ENCODE data around the gene ETFB.
"Not testable (repeated sequence)": the region's sequence is repeated elsewhere in the genome, so short reads cannot be mapped to it uniquely, and the experiment has no call there.

ETFB gene

DNA sequence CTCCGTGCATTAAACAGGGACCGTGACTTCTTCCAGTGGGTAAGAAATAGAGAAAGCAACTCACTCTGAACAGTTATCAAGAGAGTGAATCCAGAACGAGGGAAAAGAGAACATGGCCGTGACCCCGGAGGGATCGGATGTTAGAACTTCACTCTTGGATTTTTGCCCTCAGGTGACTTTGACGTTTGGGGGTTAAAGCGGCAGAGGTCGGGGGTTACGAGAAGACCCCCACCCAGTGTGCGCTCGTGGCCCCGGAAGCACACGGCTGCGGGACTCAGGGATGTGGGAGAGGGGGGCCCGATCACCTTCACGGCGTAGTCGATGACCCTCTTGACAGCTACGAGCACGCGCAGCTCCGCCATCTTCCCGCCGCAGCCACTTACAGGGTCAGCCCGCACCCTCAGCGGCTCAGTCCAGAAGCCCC, at the start of gene ETFB:
TSS of gene ETFB (minus strand) at position 424 of the 424 bp plus-strand sequence. CDS start at position 362, 62 bp downstream.
- no peak for DNase-seq

DNA sequence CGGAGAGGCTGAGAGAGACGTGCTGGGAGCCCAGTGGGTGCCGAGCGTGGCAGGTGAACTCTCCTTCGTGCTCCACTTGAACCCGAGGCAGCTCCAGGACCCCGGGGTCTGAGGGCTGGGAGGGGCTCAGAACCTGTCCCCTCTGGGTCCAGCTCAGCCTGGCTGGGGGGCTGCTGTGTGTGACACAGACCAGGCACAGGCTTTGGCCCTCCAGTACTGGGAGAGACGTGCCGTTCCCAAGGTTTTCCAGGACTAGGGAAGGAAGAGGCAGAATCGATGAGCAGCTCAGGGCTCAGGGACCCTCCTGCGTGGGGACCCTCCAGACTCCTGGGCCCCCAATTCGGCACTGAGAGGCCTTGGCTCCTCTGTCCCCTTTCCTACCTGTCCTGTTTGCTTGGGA, 49.0 kb upstream of the ETFB start:
- no peak for DNase-seq

DNA sequence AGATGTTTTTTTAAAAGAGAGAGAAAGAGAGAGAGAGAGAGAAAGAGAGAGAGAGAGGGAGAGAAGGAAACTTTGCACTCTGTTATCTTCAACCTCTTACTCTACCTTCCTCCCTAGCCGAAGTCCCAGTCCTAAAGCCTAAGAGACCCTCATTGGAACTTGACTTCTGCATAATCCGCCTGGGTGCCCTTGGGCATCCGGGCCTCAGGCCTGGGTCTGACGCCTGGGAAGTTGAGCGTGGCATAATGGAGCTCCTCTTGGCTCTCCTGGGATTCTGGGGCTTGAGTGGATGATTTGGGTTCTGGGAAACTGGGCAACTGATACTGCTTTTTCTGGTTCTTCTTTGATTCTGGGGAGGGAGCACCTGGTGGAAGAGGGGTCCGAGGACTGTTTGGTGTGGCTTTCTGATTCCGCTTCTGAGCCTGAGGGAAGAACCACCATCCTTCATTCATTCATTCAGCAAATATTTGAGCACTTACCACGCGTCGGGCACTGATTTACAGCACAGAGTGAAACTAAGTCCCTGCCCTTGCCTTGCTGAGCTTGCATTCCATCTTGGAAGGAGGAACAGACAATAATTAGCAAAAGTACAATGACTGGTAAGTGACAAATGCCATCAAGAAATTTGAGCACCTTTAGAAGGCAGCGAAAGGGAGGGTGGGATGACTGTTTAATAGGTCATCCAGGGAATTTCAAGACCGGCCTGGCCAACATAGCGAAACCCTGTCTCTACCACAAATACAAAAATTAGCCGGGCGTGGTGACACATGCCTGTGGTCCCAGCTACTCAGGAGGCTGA, 45.0 kb upstream of the ETFB start:
- no peak for DNase-seq

DNA sequence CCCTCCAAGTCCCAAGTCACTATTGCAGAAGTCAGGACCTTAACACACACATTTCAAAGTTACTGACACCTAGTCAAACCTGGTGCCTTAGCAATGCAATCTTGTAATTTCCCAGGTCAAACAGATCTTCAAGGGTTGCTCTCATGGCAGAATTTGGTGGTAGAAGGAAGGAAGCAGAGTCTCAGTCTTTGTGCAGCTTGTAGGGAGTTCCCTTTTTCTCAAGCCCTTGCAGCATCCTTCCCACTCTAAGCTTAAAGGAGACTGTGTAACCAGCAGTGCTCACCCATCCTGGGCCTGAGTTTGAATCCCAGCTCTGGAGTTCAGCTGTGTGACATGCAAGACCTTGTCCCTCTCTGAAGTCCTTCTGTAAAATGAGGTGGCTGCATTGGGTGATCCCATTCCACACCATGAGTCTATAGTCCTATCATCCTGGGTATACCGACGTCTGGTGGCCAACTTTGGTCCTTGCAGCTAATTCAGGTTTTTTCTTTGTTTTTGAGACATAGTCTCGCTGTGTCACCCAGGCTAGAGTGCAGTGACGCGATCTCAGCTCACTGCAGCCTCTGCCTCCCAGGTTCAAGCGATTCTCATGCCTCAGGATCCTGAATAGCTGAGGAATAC, 41.4 kb upstream of the ETFB start:
- peak in 1 of 56 donors; percentile 25 for DNase-seq

DNA sequence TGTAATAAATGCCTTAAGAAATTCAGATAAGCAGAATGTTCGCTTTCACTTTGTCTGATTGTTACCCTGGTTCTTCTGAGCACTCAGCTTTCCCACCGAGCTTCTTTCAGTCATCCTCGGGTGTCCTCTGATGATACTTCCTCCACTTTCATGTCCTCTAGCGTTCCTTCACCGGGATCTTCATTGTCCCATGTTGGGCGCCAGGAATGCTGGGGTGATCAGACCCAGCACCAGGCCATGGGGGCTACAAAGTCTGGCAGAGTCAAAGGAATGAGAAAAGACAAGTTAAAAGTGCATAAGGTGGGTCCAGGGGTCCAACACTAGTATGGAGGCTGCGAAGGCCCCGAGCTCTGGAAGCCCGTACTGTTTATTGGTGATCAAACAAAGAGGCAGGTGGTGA, 35.9 kb upstream of the ETFB start:
- no peak for DNase-seq

DNA sequence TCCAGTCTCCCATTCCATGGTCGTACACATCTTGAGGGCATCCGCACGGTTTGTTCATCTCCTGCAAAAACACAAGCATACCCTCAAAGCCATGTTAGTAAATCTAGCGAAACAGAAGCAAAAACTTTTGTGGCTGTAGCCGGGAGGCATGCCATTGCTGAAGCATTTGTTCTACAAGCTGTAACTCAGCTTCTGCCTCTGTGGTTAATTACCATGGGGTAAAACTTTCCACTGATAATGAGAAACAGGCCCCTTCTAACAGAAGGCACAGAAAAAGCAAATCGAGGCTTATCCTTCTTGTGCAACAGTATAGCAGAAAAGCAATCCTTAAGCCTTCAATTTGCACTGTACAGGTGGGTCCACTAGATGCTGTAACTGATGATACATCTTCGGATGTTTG, 33.7 kb upstream of the ETFB start:
- DNase-seq, result not testable (repeated sequence)

DNA sequence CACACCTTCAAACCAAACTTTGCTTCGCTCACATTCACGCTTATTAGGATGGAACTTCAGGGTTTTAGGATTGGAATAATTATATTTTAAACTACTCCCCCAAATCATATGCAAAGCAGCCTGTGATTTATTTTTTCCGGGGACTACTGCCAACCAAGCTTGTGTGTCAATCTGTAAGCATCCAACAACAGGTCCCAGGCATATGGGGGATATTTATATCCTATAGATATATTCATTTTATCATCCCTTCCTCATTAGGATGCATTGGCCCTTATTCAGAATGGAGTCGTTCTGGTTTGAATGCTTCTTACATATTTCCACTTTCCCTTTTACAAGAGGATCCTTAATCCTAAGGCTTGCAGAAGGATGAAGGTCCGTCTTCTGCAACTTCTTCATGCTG, 33.0 kb upstream of the ETFB start:
- no peak for DNase-seq

DNA sequence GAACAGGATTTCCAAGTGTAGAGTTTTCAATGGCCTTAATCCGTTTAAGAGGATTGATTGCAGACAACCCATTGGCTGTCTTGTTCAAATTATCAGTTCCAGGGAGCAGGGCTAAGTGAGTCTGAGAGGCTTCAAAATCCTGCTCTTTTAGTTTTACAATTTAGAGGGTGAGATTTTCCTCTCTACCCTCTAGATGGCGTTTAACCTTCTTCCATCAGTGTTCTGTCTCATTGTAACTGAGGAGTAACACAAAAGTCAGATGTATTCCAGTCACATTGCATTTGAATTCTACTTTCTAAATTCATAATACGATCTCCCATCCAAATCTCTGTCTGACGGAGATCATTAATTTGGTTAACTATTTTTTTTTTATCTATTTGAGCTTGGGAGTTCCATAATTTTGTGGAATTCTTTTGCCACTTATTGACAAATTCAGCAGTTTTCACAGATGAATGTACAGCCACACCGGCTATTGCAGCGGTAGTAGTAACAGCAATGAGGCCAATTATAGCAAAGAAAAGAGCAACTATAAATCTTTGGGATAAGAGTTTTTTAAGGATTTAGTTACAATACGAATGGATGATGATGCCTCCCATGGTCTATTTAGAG, 32.0 kb upstream of the ETFB start:
- DNase-seq, result no peak

DNA sequence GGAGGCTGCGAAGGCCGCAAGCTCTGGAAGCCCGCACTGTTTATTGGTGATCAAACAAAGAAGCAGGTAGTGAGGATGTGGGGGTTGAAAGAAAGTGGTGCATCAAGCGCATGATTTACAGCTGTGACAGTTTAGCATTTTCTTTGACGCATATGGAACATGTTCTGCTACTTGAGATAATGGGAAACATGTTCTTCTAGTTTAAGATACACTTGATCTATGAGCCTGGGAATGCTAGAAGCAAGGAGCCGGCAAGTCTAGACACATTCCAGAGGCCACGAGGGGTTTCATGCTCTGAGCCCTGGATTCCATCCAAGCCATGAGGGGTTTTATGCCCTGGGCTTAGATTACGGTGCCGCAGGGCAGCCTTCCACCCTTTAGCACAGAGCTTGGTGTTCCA, 31.3 kb upstream of the ETFB start:
- DNase-seq, result not testable (repeated sequence)

DNA sequence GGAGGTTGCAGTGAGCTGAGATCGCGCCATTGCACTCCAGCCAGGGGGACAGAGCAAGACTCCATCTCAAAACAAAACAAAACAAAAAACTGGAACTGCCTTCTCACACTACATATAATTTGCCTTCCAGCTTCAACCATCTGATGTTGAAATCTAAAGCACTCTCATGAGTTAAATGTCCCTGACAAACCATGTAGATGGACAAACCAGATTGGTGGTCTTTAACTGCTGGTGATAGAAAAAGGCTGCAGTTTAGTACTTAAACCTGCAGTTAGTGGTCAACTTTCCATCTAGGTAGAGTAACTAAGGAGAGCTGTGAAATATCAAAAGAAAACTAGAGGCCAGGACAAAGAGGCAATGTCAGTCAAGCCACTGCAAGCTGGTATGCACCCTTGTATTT, 30.0 kb upstream of the ETFB start:
- DNase-seq, result no peak

DNA sequence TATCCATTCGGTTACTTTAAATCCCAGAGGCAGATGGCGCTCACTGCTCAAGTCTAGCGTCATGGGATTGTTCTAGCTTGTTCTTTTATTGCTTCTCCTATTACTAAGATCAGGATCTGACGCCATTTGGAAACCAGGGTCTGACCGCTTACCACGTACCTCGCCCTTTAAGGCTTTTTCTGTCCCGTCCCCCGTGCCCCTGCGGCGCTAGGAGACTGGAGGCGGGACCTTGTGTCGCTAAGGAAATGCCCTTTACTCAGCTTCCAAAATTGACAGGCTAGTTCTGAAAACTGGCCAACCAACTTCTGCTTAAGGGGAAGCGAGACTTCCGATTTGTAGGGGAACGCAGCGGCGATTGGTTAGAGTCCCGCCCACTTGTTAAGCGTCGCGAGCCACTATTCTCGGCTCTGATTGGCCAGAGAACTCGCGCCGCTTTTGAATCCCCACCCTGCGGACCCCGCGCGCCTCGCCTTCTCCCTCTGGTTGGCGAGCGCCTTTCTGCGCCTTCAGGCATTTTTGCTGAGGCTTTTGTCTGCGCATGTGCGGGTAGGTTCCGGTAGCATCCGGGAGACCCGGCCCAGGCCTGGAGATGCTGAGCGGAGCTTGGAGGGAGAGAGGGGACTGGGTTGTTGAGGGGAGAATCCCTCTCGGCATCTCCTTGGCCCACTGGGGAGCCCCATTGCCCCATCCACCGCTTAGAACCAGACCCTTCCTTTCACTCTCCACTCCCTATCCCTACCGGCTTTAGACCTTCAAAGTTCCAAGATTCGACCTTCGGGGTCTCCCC, 28.1 kb upstream of the ETFB start:
- DNase-seq, result peak in 55 of 56 donors; percentile 29 to 95 (median 86)

DNA sequence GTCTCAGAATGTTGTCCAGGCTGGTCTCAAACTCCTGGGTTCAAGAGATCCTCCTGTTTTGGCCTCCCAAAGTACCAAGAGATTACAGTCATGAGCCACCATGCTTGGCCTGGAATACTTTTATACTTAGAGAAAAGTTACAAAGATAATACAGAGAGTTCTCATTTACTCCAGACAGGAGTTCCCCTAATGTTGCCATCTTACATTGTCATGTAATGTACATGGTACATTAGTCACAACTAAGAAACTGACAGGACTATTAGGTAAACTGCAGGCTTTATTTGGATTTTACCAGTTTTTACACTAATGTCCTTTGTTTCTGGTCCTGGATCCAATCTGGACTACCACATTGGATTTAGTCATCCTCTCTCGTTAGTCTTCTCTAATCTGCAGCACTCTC, 26.5 kb upstream of the ETFB start:
- DNase-seq, result no peak

DNA sequence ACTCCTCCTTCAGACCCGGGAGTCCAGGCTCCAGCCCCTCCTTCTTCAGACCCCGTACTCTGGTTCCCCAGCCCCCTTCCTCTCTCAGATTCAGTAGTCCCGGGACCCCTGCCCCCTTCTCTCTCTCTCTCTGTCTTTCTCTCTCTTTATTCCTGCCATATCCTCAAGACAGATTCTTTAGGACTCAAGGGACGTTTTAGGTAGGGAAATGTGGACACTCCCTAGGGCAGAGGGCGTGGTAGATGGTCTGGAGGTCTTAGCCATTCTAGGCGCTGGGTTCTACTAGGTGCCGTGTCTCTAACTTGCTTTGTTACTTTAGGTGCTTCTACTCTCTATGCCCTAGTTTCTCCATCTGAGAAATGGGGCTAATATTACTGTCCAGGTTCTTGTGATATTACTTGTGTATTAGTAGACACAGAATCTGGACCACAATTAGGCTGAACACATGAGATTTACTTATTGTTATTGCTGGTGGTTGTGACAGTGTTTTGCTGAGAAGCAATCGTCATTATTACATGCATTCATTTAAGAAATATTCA, 25.0 kb upstream of the ETFB start:
- no peak for DNase-seq

DNA sequence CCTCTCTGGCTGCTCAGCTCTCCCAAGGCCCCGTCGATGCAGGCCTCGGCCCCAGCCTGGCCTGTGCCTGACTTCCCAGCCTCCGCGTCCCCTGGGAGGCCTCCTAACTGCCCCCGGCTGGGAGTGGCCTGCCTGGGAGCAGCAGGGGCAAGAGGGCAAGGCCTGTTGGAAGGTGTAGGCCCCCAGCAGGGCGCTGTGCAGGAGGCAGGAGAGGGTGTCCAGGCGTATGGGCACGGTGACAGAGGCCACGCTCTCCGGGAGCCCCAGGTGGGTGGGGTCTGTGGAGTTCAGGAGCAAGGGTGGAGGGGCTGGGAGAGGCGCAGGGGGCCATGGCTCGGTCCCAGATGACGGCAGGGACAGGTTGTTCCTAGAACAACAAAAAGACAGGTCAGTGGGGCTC, 23.0 kb upstream of the ETFB start:
- no peak for DNase-seq

DNA sequence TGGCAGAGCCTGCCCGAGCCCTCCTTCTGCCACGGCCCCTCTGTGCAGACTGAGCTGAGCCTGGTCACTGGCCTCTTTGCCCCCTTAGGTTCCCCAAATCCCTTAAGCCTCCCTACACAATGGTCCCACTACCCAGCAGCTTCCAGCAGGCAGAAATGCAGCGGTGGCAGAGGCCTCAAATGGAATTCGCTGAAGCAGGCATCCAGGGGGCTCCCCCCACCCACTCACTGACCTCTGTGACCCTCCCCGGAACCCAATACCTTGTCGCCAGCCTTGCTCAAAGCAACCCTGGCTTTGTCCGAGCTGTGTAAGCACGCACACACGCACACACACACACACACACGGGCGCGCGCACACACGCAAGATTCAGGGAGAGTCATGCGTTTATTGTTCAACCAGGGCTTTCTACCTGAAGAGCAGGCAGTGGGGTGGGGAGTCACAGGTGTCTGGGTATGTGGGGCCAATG, 21.8 kb upstream of the ETFB start, which contains the start of gene LIM2:
TSS of gene LIM2 (minus strand) at position 51 of the 466 bp plus-strand sequence. CDS start 531 bp downstream, outside the sequence.
- DNase-seq, result no peak

DNA sequence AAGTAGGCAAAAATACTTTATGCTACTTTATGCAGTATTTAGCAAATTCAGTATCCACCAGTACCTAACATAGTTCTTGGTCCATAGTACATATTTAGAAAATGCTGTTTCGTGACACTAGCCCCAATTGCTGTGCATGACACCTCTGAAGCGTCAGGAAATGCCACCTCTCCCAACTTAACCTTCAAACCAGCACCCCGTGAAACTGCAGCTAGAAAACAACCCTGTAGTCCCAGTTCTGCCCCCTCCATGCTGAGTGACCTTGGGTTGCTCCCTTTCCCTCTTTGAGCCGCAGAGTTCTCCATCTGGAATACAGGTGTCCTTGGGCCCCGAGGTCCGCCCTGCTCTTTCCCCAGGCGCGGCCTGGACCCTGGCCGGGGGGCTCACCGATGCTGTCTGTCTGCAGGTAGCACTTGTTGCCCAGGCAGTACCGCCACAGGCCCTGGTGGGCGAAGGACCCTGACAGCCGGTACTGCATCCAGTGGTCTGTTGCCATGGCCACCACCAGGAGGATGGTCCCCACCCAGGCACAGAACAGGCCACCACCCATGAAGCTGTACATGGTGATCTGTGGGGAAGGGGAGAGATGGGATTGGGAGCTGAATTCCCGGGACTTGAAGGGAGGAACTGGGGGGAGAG, 20.8 kb upstream of the ETFB start:
- DNase-seq, result no peak

DNA sequence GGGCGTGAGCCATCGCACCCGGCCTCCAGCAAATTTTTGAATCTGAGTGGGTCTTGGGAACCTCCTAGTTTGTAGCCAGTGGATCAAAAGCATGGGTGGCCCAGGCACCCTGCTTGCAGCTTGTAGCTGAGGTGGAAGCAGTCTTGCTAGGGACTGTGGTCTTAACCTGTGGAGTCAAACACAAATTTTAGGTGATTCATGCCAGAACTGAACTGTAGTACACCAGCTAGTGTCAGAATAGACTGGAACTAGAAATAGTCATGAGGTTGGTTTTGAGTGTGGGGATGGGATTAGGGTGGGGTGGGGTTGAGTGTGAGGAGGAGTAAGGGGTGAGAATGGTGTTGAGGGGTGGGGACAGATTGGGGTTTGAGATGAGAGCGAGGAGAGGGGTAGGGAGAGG, 15.8 kb upstream of the ETFB start:
- DNase-seq, result no peak

DNA sequence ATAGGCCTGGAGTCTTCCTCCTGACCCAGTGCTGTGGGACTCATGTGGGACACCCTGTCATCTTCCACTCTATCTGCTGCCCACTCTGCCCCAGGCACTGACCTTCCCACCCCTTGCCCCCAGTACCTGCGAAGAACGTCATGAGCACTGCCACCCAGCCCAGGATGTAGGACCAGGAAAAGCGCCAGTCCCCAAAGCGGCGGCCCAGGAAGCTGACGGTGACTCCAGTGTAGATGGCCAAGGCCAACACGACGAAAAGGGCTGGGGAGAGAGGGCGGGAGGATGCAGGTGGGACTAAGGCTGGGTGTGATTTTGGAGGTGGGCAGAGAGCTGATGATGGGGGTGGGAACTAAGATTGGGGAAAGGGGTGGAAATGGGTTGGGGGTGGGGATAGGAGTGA, 14.2 kb upstream of the ETFB start:
- DNase-seq, result no peak

DNA sequence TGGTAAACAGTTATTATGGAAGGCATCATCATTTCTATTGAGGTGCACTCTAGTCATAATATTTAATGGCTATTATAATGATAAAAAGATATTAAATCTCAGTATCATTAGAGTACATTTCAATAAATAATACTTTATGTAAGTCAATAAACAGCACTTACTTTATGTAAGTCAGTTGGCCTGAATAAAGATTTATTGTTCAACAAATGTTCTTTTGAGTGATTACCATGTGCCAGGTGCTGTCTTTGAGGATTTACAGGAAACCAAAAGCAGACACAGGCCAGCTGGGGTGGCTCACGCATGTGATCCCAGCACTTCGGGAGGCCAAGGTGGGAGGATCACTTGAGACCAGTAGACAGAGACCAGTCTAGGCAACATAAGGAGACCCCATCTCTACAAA, 11.2 kb upstream of the ETFB start:
- no peak for DNase-seq

DNA sequence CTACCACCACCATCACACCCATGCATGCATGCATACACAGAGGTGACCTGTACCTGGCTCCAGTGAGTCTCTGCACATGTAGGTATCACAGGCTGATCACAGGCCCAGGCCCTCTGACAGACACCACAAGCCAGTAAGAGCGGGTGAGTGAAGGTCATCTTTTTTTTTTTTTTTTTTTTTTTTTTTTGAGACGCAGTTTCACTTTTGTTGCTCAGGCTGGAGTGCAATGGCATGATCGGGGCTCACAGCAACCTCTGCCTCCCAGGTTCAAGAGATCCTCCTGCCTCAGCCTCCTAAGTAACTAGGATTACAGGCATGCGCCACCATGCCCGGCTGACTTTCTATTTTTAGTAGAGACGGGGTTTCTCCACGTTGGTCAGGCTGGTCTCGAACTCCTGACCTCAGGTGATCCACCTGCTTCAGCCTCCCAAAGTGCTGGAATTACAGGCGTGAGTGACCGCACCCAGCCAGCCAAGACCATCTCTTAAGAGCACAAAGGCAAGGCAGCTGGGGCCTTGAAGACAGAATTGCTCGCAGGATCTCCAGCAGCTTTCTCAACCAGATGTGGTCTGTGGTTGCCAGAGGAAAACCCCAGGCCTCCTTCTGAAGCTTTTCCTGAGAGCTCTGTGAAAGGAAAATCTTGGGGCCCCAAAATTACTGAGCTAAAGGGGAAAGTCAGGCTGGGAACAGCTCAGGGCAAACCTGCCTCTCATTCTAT, 9.5 kb upstream of the ETFB start:
- no peak for DNase-seq

Data from amygdala (tissue), 56 donors.